CD4-positive, alpha-beta T cell (primary cell): Measurements from ENCODE around the gene FILIP1L. TPM values are rescaled to one million over a fixed set of nuclear protein-coding genes. Genes with fewer than 3 reads are reported as not detected.

ENCODE experiments used
- ATAC-seq: fragments of 200-7000 bp; cut with Tn5 transposase; one replicate; pipeline ENCODE4 v1.10.0; 2022; ENCODE audit warnings: mild to moderate bottlenecking; ENCODE audit not compliant: poor library complexity
- CTCF ChIA-PET: fragments of 350-600 bp; sonication (Branson Sonifier 250); formaldehyde crosslinking; loops from one replicate; lab custom pipeline; 2021; ENCODE audit warnings: antibody characterized with exemption, inconsistent platforms; lab: Charles Lee
- POLR2A ChIA-PET: fragments of 350-600 bp; sonication (Branson Sonifier 250); formaldehyde crosslinking; loops from one replicate; lab custom pipeline; 2021; ENCODE audit warnings: antibody characterized with exemption, inconsistent platforms; lab: Charles Lee
- DNase-seq, 14 experiments: peaks; one replicate each; pipeline ENCODE4 v3.0.0-alpha.2; 2013 to 2020; ENCODE audit warnings: mixed read lengths in 2 of 14
- H3K27ac ChIP-seq, 2 donors: one replicate each; pipeline versions ENCODE4 v1.5.1 to v1.7.0; 2013; ENCODE audit warnings: low read length in 2 of 2, low read depth in 1 of 2, mild to moderate bottlenecking in 1 of 2
- H3K27me3 ChIP-seq, 2 experiments: 1 replicate in 1 of 2; 2 replicates in 1 of 2; pipeline versions ENCODE4 v1.6.1 to v1.7.0; 2013; ENCODE audit warnings: low read length in 2 of 2, control low read depth in 1 of 2, mild to moderate bottlenecking in 1 of 2, moderate library complexity in 1 of 2; ENCODE audit not compliant: insufficient read depth in 2 of 2, control insufficient read depth in 1 of 2
- H3K36me3 ChIP-seq: one replicate; pipeline ENCODE4 v1.6.1; 2013; ENCODE audit warnings: low read length, control low read depth; ENCODE audit not compliant: insufficient read depth
- H3K4me1 ChIP-seq: one replicate; pipeline ENCODE4 v1.6.1; 2013; ENCODE audit warnings: low read length, control low read depth; ENCODE audit not compliant: insufficient read depth
- H3K4me3 ChIP-seq: one replicate; pipeline ENCODE4 v1.5.1; 2013; ENCODE audit warnings: mild to moderate bottlenecking, low read length, moderate library complexity
- H3K9me3 ChIP-seq, 2 experiments: 1 replicate in 1 of 2; 2 replicates in 1 of 2; pipeline versions ENCODE4 v1.6.1 to v1.7.0; 2013; ENCODE audit warnings: low read length in 2 of 2, mild to moderate bottlenecking in 2 of 2, control low read depth in 1 of 2, moderate library complexity in 1 of 2; ENCODE audit not compliant: control insufficient read depth in 1 of 2, insufficient read depth in 1 of 2
- H3K27ac Mint-ChIP-seq: one replicate; pipeline ENCODE4 v1.8.0; 2020; ENCODE audit warnings: mixed read lengths
- H3K27me3 Mint-ChIP-seq: one replicate; pipeline ENCODE4 v1.8.0; 2021; ENCODE audit warnings: mixed read lengths
- H3K36me3 Mint-ChIP-seq: one replicate; pipeline ENCODE4 v1.8.0; 2021; ENCODE audit warnings: low read depth, mixed read lengths
- H3K4me1 Mint-ChIP-seq: one replicate; pipeline ENCODE4 v1.8.0; 2021; ENCODE audit warnings: low read depth, mixed read lengths
- H3K4me3 Mint-ChIP-seq: one replicate; pipeline ENCODE4 v1.8.0; 2020; ENCODE audit warnings: mild to moderate bottlenecking, mixed read lengths
- H3K9me3 Mint-ChIP-seq: one replicate; pipeline ENCODE4 v1.8.0; 2020; ENCODE audit warnings: mixed read lengths
- intact Hi-C, 2 experiments: fragments of 100-400 bp; cut with DNase I in 1 of 2; cut with micrococcal nuclease in 1 of 2; formaldehyde crosslinking; loops; one replicate each; pipeline versions ENCODE4 v1.15.1 to v1.9.0; 2023 to 2025; cut with DNase I, micrococcal nuclease
- total RNA-seq, 174 experiments: library from RNA in 2 of 174; stranded (reverse) in 2 of 174; gene quantifications; one replicate each; pipeline ENCODE4 v1.2.3 and lab custom pipeline; 2021 to 2026
- TF ChIP-seq, protein P1 (sequence below): fragments of 200-600 bp; IDR thresholded peaks from one replicate; pipeline ENCODE4 v1.8.0; 2022; ENCODE audit warnings: antibody characterized with exemption, mild to moderate bottlenecking

Gene FILIP1L
- total RNA-seq, 2 experiments from 2014 or later, result 0.08 to 0.28 TPM

DNA sequence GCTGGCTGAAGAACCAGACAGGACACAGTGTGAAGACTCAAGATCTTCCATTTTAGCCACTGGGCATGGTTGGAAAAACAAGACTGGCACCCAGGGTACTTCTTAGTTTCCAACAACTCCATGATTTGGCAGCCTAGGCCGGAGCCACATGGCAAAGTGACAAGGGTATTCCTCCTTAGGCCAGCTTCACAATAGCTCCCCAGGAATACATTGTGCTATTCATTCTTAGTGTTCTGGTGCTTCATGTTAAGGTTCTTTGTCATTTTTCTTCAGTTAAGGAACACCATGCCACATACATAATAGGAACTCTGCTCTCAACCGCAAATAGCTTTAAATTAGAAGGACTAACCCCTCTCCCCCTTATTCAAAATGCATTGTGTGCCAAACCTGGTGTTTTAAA is 8.0 kb upstream of the FILIP1L start:
- Mint-ChIP-seq H3K9me3 (no peaks in the 10 kb centered on the region), H3K4me3 (no peak overlapping the region), H3K27ac (no peak overlapping the region), H3K27me3 (no peaks in the 10 kb centered on the region), H3K4me1 (no peaks in the 10 kb centered on the region), H3K36me3 (no peaks in the 10 kb centered on the region)
- peaks cover 0 to 4% of the 10 kb centered on the region in 2 experiments for H3K9me3 ChIP-seq
- TF ChIP-seq, protein P1, sequence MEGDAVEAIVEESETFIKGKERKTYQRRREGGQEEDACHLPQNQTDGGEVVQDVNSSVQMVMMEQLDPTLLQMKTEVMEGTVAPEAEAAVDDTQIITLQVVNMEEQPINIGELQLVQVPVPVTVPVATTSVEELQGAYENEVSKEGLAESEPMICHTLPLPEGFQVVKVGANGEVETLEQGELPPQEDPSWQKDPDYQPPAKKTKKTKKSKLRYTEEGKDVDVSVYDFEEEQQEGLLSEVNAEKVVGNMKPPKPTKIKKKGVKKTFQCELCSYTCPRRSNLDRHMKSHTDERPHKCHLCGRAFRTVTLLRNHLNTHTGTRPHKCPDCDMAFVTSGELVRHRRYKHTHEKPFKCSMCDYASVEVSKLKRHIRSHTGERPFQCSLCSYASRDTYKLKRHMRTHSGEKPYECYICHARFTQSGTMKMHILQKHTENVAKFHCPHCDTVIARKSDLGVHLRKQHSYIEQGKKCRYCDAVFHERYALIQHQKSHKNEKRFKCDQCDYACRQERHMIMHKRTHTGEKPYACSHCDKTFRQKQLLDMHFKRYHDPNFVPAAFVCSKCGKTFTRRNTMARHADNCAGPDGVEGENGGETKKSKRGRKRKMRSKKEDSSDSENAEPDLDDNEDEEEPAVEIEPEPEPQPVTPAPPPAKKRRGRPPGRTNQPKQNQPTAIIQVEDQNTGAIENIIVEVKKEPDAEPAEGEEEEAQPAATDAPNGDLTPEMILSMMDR, result no peak
- no peaks in the 10 kb centered on the region for H3K4me1 ChIP-seq
- H3K4me3 ChIP-seq, result no peak overlapping the region
- ATAC-seq, result no peak
- no peaks in the 10 kb centered on the region for H3K36me3 ChIP-seq
- CTCF ChIA-PET, result no interaction called here
- DNase-seq, result no peak
- POLR2A ChIA-PET, result no interaction called here
- intact Hi-C loops, result no loop called here
- no peaks in the 10 kb centered on the region for H3K27me3 ChIP-seq
- no peak overlapping the region for H3K27ac ChIP-seq

DNA sequence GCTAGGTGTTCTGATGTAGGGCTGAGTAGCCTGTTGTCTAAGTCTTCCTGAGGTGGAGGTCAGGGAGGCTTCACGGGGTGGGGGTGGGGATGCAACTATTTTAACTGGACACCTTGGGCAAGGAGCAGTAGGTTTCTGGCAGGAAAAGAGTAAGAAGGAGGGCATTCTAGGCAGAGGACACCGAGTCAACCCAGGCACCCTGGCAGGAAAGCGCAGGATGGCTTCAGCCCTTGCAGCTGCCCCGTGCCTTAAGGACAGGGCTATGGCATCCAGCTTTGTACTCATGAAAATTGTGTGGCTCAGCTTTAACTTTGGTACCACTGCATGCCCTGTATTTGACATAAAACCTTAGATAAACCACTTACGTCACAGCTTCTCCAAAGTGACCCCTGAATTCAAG is 6.4 kb upstream of the FILIP1L start:
- CTCF ChIA-PET, result no interaction called here
- no peak overlapping the region for H3K27ac Mint-ChIP-seq

DNA sequence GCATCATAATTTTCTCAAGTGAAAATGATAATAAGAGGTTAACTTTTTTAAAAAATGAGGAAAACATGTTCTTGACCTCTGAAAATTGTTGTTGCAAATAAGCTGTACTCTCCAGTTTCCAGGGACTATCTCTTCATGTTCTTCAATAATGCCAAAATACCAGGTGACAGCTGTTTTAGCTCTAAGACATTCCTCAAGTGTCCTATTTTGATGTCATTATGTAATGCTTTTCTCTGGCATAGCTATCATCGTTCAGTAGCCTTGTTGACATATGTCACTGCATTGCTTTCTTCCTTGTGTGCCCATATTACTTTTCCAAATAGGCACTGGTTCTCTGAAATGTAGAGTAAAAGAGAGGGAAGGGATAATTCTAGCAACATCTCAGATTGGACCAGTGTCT is 5.7 kb upstream of the FILIP1L start:
- DNase-seq (no peak), ATAC-seq (no peak)
- CTCF ChIA-PET, result no interaction called here
- TF ChIP-seq, protein P1, result no peak
- Mint-ChIP-seq H3K9me3 (no peaks in the 10 kb centered on the region), H3K4me1 (no peaks in the 10 kb centered on the region), H3K27ac (no peak overlapping the region), H3K36me3 (no peaks in the 10 kb centered on the region), H3K4me3 (no peak overlapping the region), H3K27me3 (no peaks in the 10 kb centered on the region)
- H3K36me3 ChIP-seq, result no peaks in the 10 kb centered on the region
- no peak overlapping the region for H3K27ac ChIP-seq
- H3K4me1 ChIP-seq, result no peaks in the 10 kb centered on the region
- POLR2A ChIA-PET, result no interaction called here
- no peaks in the 10 kb centered on the region for H3K27me3 ChIP-seq
- H3K9me3 ChIP-seq, result peaks cover 0 to 4% of the 10 kb centered on the region in 2 experiments
- no peak overlapping the region for H3K4me3 ChIP-seq
- intact Hi-C loops, result no loop called here

More for the DNA sequence above, 6.4 kb upstream of the FILIP1L start:
- ATAC-seq, result no peak
- Mint-ChIP-seq H3K9me3 (no peaks in the 10 kb centered on the region), H3K36me3 (no peaks in the 10 kb centered on the region), H3K4me1 (no peaks in the 10 kb centered on the region), H3K27me3 (no peaks in the 10 kb centered on the region), H3K4me3 (no peak overlapping the region)
- Histone ChIP-seq H3K4me3 (no peak overlapping the region), H3K4me1 (no peaks in the 10 kb centered on the region), H3K9me3 (peaks cover 0 to 4% of the 10 kb centered on the region in 2 experiments), H3K36me3 (no peaks in the 10 kb centered on the region), H3K27ac (no peak overlapping the region), H3K27me3 (no peaks in the 10 kb centered on the region)
- DNase-seq, result no peak
- intact Hi-C loops, result no loop called here
- TF ChIP-seq, protein P1, result no peak
- POLR2A ChIA-PET, result no interaction called here
